HCT116 (cell line): ENCODE data around the gene KAT5.
"Not testable (repeated sequence)": the region's sequence is repeated elsewhere in the genome, so short reads cannot be mapped to it uniquely, and the experiment has no call there.

Experiments
- CEBPB ChIP-seq: IDR thresholded peaks from 2 replicates; pipeline ENCODE4 v1.6.1; 2012; ENCODE audit warnings: low read depth
- EZH2 ChIP-seq: fragments of 200-600 bp; sonication (generic); IDR thresholded peaks from 2 replicates; pipeline ENCODE4 v1.6.1; 2017; ENCODE audit warnings: antibody characterized with exemption, mixed run types
- JUND ChIP-seq: IDR thresholded peaks from 2 replicates; pipeline ENCODE4 v1.6.1; 2012
- POLR2A ChIP-seq: IDR thresholded peaks from 2 replicates; pipeline ENCODE4 v1.7.0; 2011; ENCODE audit warnings: borderline replicate concordance; ENCODE audit not compliant: insufficient read depth, insufficient read length; ENCODE audit errors: extremely low read depth
- POLR2AphosphoS5 ChIP-seq: IDR thresholded peaks from 2 replicates; pipeline ENCODE4 v1.6.1; 2011; ENCODE audit warnings: mild to moderate bottlenecking, low read depth, low read length, moderate library complexity
- RAD21 ChIP-seq: IDR thresholded peaks from 2 replicates; pipeline ENCODE4 v1.6.1; 2012; ENCODE audit warnings: low read depth, mild to moderate bottlenecking
- YY1 ChIP-seq: IDR thresholded peaks from 2 replicates; pipeline ENCODE4 v1.6.1; 2011; ENCODE audit warnings: low read length, low read depth, moderate library complexity, mild to moderate bottlenecking; ENCODE audit not compliant: insufficient replicate concordance; ENCODE audit errors: extremely low read depth
- ZNF274 ChIP-seq: fragments of 200-500 bp; sonication (Bioruptor generic); IDR thresholded peaks from 2 replicates; pipeline ENCODE4 v1.6.1; 2014; ENCODE audit warnings: mild to moderate bottlenecking, low read depth, low read length, inconsistent platforms
- TF ChIP-seq, protein P1 (sequence below), 3 experiments: fragments of 200-600 bp in 1 of 3; sonication (generic) in 1 of 3; IDR thresholded peaks in 2 of 3; conservative IDR thresholded peaks in 1 of 3; 2 replicates each; pipeline ENCODE4 v1.5.1; 2012 to 2017; ENCODE audit warnings: low read depth in 2 of 3, low read length in 2 of 3, antibody characterized with exemption in 1 of 3, borderline replicate concordance in 1 of 3, control low read depth in 1 of 3, mild to moderate bottlenecking in 1 of 3, mixed read lengths in 1 of 3, mixed run types in 1 of 3, moderate library complexity in 1 of 3; ENCODE audit not compliant: insufficient read depth in 1 of 3
- TF ChIP-seq, protein P2 (sequence below): IDR thresholded peaks from 2 replicates; pipeline ENCODE4 v1.6.1; 2012
- TF ChIP-seq, protein P3 (sequence below): IDR thresholded peaks from 2 replicates; pipeline ENCODE4 v1.6.1; 2012; ENCODE audit warnings: low read depth
- TF ChIP-seq, protein P4 (sequence below): IDR thresholded peaks from 2 replicates; pipeline ENCODE4 v1.6.1; 2011; ENCODE audit warnings: mild to moderate bottlenecking, low read length, moderate library complexity; ENCODE audit not compliant: insufficient replicate concordance; ENCODE audit errors: extremely low read depth

DNA sequence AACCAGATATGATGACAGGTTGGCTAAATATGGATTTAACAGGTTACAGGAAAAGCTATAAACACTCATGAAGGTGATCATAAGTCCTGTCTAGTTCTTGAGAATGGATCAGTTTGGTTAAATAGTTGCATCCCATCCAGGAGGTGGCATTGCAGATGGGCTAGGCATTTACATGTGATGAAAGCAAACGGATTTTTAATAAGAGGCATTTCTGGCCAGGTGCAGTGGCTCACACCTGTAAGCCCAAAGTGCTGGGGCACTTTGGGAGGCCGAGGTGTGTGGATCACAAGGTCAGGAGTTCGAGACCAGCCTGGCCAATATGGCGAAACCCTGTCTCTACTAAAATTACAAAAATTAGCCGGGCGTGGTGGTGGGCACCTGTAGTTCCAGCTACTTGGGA is 28.6 kb upstream of the KAT5 start:
- TF ChIP-seq, protein P1, sequence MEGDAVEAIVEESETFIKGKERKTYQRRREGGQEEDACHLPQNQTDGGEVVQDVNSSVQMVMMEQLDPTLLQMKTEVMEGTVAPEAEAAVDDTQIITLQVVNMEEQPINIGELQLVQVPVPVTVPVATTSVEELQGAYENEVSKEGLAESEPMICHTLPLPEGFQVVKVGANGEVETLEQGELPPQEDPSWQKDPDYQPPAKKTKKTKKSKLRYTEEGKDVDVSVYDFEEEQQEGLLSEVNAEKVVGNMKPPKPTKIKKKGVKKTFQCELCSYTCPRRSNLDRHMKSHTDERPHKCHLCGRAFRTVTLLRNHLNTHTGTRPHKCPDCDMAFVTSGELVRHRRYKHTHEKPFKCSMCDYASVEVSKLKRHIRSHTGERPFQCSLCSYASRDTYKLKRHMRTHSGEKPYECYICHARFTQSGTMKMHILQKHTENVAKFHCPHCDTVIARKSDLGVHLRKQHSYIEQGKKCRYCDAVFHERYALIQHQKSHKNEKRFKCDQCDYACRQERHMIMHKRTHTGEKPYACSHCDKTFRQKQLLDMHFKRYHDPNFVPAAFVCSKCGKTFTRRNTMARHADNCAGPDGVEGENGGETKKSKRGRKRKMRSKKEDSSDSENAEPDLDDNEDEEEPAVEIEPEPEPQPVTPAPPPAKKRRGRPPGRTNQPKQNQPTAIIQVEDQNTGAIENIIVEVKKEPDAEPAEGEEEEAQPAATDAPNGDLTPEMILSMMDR (IDR thresholded peaks at IDR 0.05 in 2 of 3, conservative IDR thresholded peaks at IDR 0.05 in 1 of 3; ENCODE audit: borderline replicate concordance in 1 of 3, insufficient read depth in 1 of 3, low read depth in 2 of 3, low read length in 2 of 3): not testable (repeated sequence)
- not testable (repeated sequence) for TF ChIP-seq EZH2, YY1, CEBPB, POLR2A, POLR2AphosphoS5, RAD21, JUND, ZNF274
- TF ChIP-seq, protein P2, sequence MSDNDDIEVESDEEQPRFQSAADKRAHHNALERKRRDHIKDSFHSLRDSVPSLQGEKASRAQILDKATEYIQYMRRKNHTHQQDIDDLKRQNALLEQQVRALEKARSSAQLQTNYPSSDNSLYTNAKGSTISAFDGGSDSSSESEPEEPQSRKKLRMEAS: not testable (repeated sequence)
- TF ChIP-seq, protein P3, sequence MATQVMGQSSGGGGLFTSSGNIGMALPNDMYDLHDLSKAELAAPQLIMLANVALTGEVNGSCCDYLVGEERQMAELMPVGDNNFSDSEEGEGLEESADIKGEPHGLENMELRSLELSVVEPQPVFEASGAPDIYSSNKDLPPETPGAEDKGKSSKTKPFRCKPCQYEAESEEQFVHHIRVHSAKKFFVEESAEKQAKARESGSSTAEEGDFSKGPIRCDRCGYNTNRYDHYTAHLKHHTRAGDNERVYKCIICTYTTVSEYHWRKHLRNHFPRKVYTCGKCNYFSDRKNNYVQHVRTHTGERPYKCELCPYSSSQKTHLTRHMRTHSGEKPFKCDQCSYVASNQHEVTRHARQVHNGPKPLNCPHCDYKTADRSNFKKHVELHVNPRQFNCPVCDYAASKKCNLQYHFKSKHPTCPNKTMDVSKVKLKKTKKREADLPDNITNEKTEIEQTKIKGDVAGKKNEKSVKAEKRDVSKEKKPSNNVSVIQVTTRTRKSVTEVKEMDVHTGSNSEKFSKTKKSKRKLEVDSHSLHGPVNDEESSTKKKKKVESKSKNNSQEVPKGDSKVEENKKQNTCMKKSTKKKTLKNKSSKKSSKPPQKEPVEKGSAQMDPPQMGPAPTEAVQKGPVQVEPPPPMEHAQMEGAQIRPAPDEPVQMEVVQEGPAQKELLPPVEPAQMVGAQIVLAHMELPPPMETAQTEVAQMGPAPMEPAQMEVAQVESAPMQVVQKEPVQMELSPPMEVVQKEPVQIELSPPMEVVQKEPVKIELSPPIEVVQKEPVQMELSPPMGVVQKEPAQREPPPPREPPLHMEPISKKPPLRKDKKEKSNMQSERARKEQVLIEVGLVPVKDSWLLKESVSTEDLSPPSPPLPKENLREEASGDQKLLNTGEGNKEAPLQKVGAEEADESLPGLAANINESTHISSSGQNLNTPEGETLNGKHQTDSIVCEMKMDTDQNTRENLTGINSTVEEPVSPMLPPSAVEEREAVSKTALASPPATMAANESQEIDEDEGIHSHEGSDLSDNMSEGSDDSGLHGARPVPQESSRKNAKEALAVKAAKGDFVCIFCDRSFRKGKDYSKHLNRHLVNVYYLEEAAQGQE: not testable (repeated sequence)
- TF ChIP-seq, protein P4, sequence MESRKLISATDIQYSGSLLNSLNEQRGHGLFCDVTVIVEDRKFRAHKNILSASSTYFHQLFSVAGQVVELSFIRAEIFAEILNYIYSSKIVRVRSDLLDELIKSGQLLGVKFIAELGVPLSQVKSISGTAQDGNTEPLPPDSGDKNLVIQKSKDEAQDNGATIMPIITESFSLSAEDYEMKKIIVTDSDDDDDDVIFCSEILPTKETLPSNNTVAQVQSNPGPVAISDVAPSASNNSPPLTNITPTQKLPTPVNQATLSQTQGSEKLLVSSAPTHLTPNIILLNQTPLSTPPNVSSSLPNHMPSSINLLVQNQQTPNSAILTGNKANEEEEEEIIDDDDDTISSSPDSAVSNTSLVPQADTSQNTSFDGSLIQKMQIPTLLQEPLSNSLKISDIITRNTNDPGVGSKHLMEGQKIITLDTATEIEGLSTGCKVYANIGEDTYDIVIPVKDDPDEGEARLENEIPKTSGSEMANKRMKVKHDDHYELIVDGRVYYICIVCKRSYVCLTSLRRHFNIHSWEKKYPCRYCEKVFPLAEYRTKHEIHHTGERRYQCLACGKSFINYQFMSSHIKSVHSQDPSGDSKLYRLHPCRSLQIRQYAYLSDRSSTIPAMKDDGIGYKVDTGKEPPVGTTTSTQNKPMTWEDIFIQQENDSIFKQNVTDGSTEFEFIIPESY: not testable (repeated sequence)
